HG03565 (cell line): ENCODE results near the gene THSD7A.

ENCODE experiments used
- ATAC-seq: cut with Tn5 transposase; IDR thresholded peaks from one replicate; pipeline ENCODE4 v1.9.1; 2021; ENCODE audit warnings: mild to moderate bottlenecking, moderate library complexity; ENCODE audit not compliant: unreplicated experiment

Gene THSD7A

GRCh38 chr7:11831736-11832495, at the start of gene THSD7A:
Gene THSD7A (minus strand): TSS chr7:11832198. CDS start chr7:11831946, 252 bp downstream.
- ATAC-seq = peak; percentile 52

- ATAC-seq = no peak
Measured at GRCh38 chr7:11881680-11882079, 49.7 kb upstream of the THSD7A start.

- ATAC-seq = no peak
Measured at GRCh38 chr7:11875635-11876034, 43.6 kb upstream of the THSD7A start.

DNA sequence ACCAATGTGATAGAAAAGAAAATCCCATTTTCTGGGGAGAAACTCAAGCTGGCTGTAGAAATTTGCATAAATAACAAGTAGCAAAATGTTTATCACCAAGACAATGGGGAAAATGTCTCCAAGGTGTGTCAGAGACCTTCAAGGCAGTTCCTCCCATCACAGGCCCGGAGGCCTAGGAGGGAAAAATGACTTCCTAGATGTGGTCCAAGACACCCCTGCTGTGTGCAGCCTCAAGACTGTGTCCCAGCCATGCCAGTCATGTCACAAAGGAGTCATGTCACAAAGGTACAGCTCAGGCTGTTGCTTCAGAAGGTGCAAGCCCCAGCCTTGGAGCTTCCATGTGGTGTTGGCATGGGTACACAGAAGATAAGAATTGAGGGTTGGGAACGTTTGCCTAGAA, 33.7 kb upstream of the THSD7A start:
- ATAC-seq = no peak

DNA sequence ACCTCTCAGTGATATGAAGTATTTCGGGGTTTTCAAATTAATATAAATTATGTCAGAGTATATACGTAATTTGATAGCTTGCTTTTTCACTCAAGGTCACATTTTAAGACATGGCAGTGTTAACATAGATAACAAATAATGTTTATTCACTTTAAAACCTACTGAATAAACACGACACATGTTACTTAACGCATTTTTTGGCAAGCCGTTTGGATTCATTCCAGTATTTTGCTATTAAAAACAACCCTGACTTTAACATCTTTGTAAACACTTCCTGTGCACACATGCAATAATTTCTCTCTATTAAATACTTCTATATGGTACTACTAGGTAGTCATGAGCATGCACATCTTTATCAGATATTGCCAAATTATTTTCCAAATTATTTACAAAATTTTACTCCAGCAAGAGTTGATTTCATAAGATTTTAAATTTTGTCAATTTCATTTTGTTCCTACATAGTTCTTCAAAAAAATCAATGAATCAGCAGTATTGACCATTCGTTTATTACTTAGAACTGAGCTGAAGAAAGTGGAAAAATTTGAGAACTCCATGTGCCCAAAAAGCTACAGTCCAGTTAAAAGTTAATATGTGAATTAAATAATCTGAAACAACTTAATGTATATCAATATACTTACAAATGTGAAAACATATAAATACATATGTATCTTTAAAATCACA, 26.8 kb upstream of the THSD7A start:
- no peak for ATAC-seq

DNA sequence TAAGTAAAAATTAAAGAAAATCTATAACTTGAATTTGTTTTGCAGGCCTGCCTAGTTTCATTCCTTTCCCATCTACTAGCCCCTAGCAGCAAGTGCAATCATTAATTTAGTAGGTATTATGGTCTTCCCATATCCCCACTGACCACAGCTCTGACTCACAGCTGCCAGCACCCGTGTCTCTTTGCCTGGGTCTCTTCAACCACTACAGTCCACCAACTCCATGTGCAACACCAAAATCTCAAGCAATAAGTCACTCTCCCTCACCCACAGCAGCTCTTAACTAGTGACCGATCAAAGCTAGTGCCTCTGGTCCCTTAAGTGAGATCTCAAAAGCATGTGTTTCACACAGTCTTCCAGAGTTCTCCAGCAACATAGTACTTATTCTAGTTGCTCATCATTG, 26.0 kb upstream of the THSD7A start:
- ATAC-seq = no peak

GRCh38 chr7:11848251-11848650, 16.3 kb upstream of the THSD7A start:
- ATAC-seq = no peak

- ATAC-seq = no peak
Measured at GRCh38 chr7:11847336-11847735, 15.3 kb upstream of the THSD7A start.

- ATAC-seq = no peak
Measured at GRCh38 chr7:11846361-11846955, 14.5 kb upstream of the THSD7A start.

GRCh38 chr7:11843113-11843765, 11.2 kb upstream of the THSD7A start:
- ATAC-seq = peak; percentile 48

DNA sequence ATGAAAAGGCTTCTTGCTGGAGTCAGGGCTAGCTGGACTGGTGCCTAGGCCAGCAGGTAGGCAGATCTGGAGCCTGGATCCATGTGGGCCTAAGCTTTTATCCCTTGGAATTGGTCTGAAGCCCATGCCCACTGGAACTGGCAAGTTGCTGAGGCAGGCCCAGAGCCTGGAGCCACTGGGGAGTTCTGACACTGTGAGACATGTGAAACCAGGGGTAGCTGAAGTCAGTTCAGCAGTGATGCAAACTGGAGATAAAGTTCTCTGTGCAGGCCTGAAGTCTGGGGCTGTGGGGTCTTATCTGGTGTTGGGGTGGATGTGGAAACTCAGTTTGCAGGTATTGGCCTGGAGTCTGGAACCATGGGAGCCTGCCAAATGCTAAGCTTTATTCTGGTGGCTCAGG, 9.7 kb upstream of the THSD7A start:
- ATAC-seq = no peak

DNA sequence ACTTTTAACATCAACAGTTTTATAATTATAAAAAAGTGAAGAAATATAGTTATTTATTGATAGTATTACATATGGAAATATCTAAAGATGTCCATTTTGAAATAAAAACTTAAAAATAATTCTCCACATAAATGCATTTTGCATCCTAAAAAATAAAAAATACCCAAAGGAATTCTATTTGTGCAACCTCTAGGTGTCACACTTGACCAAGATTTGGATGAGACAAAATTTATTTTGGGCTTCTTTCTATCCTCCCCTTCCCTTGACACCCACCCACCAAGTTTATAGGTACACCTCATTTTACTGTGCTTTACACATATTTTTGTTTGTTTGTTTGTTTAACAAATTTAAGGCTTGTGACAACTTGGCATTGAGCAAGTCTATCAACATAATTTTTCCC, 3.3 kb upstream of the THSD7A start:
- no peak for ATAC-seq

DNA sequence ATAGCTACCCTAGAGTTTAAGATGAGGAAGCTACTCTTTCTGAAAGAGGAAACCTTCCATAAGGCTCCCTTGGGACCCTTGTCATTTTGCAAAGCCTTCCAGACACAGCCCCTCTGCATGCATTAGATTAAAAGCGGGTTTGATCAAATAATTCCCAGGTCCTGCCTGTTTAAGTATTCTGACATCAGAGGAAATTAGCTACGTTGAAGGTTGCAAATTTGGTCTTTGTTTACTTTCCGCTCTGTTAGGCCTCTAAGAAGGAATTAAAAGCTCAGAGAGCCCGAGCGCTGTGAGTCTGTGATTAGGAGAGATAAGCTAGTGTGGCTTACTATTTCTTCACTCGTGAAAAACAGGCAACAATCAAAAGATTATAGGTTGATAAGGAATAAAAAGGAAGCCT, 1.4 kb upstream of the THSD7A start:
- no peak for ATAC-seq

GRCh38 chr7:11831156-11831735, 752 bp downstream of the THSD7A start:
- no peak for ATAC-seq

GRCh38 chr7:11830582-11831155, 1.3 kb downstream of the THSD7A start:
- ATAC-seq = no peak

DNA sequence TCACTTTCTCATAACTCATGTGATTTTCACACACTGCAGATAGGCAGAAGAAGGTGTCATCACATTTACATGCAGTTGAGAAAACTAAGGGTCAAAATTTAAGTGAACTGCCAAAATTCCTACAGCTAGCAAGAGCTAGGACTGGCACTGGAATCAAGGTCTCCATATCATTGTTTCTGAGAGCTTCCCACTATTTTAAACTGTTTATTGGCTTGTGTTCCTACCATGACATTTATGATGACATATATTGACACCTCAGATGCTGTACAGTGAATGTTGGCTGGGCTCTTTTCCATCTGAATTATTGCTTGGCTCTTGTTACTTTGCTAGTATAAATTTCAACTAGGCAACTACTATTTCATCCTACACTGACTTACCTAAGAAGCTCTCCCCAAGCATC, 2.0 kb downstream of the THSD7A start:
- no peak for ATAC-seq

DNA sequence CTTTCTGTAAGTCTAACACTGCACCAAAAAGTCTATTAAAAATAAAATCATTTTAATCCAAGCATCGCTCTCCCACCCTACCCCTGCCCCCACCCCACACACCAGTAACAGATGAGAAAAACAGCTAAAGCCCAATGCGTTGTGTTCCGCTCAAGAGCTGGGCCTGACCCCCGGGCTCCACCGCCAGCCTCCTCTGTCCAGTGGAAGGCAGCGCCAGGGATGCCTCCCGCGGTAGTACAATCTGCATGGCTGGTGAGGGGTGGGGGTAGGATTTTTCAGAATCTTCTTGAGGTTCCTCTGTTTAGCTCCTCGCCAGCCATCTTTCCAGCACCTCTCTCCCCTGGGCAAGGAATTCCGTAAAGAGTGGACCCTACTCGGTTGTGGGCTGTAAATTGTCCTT, 12.1 kb downstream of the THSD7A start:
- no peak for ATAC-seq

- ATAC-seq = no peak
Measured at GRCh38 chr7:11819271-11819670, 12.7 kb downstream of the THSD7A start.

DNA sequence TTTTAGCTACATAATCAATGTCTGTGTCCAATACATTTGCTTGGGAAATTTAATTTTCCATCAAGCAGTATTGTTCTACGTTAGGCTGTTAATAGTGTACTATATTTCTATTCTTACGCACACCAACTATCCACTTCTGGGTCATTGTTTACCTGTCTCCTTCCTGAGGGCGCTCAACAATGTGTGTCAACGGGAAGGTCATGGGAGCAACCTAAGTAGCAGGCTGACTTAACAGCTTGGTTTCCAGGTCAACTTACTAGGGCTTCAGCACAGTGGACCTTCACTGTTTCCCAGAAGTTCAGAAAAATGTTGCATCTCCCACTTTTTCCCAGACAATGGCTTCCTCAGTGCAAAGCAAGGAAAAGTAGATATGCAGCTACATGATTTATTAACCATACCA, 13.7 kb downstream of the THSD7A start:
- no peak for ATAC-seq

- no peak for ATAC-seq
Measured at GRCh38 chr7:11817111-11817740, 14.8 kb downstream of the THSD7A start.
